Uterus (tissue), 2 donors: ENCODE measurements around the gene REXO1.

Experiments
- CTCF ChIP-seq, 4 experiments: fragments of 200-600 bp in 2 of 4; fragments of 450-650 bp in 2 of 4; sonication (generic) in 2 of 4; IDR thresholded peaks; one replicate each; pipeline ENCODE4 v1.5.1; 2016 to 2019; ENCODE audit warnings: antibody characterized with exemption in 4 of 4, mild to moderate bottlenecking in 2 of 4, moderate library complexity in 1 of 4
- POLR2A ChIP-seq, 2 donors: fragments of 450-650 bp; IDR thresholded peaks; one replicate each; pipeline ENCODE4 v1.6.1; 2016; ENCODE audit warnings: antibody characterized with exemption in 2 of 2, mild to moderate bottlenecking in 1 of 2, moderate library complexity in 1 of 2

GRCh38 chr19:1806184-1807029, 41.9 kb downstream of the REXO1 start:
- no peak for TF ChIP-seq CTCF (IDR thresholded peaks at IDR 0.05)
- TF ChIP-seq POLR2A (IDR thresholded peaks at IDR 0.05): no peak
